ENCODE measurements around the gene PAQR5.

DNA sequence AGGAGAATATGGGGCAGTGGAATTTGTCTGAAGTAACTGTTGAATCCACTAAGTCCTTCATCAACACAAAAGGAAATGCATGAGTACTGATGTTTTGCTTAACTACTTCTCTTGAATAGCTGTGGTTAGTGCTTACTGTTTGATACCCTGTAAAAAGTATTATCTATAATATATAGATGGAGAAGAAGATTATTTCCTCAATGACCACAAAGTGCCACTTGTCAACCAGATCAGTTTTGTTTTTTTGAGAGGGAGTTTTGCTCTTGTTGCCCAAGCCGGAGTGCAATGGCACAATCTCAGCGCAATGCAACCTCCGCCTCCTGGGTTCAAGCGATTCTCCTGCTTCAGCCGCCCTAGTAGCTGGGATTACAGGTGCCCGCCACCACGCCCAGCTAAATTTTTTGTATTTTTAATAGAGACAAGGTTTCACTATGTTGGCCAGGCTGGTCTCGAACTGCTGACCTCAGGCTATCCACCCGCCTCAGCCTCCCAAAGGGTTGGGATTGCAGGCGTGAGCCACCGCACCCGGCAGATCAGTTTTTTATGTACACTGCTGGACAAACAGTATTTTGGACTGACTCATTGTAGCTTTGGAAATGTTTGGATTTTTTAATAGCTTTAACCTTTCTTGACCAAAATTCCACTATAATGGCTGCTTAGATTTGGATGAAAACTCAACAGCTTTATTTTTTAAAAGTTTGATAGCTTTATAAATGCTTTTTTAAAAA is 152.4 kb downstream of the PAQR5 start:
- TF ChIP-seq, protein P1, sequence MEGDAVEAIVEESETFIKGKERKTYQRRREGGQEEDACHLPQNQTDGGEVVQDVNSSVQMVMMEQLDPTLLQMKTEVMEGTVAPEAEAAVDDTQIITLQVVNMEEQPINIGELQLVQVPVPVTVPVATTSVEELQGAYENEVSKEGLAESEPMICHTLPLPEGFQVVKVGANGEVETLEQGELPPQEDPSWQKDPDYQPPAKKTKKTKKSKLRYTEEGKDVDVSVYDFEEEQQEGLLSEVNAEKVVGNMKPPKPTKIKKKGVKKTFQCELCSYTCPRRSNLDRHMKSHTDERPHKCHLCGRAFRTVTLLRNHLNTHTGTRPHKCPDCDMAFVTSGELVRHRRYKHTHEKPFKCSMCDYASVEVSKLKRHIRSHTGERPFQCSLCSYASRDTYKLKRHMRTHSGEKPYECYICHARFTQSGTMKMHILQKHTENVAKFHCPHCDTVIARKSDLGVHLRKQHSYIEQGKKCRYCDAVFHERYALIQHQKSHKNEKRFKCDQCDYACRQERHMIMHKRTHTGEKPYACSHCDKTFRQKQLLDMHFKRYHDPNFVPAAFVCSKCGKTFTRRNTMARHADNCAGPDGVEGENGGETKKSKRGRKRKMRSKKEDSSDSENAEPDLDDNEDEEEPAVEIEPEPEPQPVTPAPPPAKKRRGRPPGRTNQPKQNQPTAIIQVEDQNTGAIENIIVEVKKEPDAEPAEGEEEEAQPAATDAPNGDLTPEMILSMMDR (IDR thresholded peaks at IDR 0.05), result no peak
- no peak for TF ChIP-seq EP300 (IDR thresholded peaks at IDR 0.05)

Measured in gastroesophageal sphincter (tissue), 3 donors.